HG03135 (cell line): ENCODE measurements around the gene MAT1A.
"Not testable (repeated sequence)": the region's sequence is repeated elsewhere in the genome, so short reads cannot be mapped to it uniquely, and the experiment has no call there.

Experiments
- ATAC-seq: cut with Tn5 transposase; IDR thresholded peaks from one replicate; pipeline ENCODE4 v1.9.1; 2021; ENCODE audit warnings: mild to moderate bottlenecking, moderate library complexity; ENCODE audit not compliant: unreplicated experiment

The MAT1A gene

GRCh38 chr10:80289451-80290287 is at the start of gene MAT1A:
MAT1A (minus strand) TSS chr10:80289658; CDS start chr10:80289423, 235 bp downstream.
- ATAC-seq = no peak

GRCh38 chr10:80333983-80334382 is 44.5 kb upstream of the MAT1A start:
- ATAC-seq = no peak

- no peak for ATAC-seq
These were observed 35.5 kb upstream of the MAT1A start for GRCh38 chr10:80324891-80325364.

GRCh38 chr10:80324086-80324485 is 34.6 kb upstream of the MAT1A start:
- ATAC-seq = no peak

- ATAC-seq = no peak
These were observed 33.9 kb upstream of the MAT1A start for GRCh38 chr10:80323311-80323710.

- ATAC-seq = no peak
These were observed 33.3 kb upstream of the MAT1A start for GRCh38 chr10:80322711-80323110.

- ATAC-seq = no peak
These were observed 32.7 kb upstream of the MAT1A start for GRCh38 chr10:80322158-80322557.

GRCh38 chr10:80321183-80321582 is 31.7 kb upstream of the MAT1A start:
- ATAC-seq = no peak

- no peak for ATAC-seq
These were observed 30.9 kb upstream of the MAT1A start for GRCh38 chr10:80320377-80320776.

- no peak for ATAC-seq
These were observed 30.4 kb upstream of the MAT1A start for GRCh38 chr10:80319725-80320290.

- no peak for ATAC-seq
These were observed 29.9 kb upstream of the MAT1A start for GRCh38 chr10:80319318-80319717.

GRCh38 chr10:80318742-80319141 is 29.3 kb upstream of the MAT1A start:
- no peak for ATAC-seq

GRCh38 chr10:80315391-80315790 is 25.9 kb upstream of the MAT1A start:
- ATAC-seq = no peak

GRCh38 chr10:80313523-80313922 is 24.1 kb upstream of the MAT1A start:
- no peak for ATAC-seq

GRCh38 chr10:80305989-80306388 is 16.5 kb upstream of the MAT1A start:
- not testable (repeated sequence) for ATAC-seq

GRCh38 chr10:80296942-80297341 is 7.5 kb upstream of the MAT1A start:
- ATAC-seq = no peak

- no peak for ATAC-seq
These were observed 3.3 kb upstream of the MAT1A start for GRCh38 chr10:80292607-80293239.

- ATAC-seq = no peak
These were observed 1.2 kb upstream of the MAT1A start for GRCh38 chr10:80290474-80291220.

GRCh38 chr10:80288849-80289248 is 609 bp downstream of the MAT1A start:
- no peak for ATAC-seq

GRCh38 chr10:80284522-80284921 is 4.9 kb downstream of the MAT1A start:
- ATAC-seq = no peak

GRCh38 chr10:80283536-80284199 is 5.8 kb downstream of the MAT1A start:
- ATAC-seq = no peak
